ENCODE data around the gene EEPD1.

DNA sequence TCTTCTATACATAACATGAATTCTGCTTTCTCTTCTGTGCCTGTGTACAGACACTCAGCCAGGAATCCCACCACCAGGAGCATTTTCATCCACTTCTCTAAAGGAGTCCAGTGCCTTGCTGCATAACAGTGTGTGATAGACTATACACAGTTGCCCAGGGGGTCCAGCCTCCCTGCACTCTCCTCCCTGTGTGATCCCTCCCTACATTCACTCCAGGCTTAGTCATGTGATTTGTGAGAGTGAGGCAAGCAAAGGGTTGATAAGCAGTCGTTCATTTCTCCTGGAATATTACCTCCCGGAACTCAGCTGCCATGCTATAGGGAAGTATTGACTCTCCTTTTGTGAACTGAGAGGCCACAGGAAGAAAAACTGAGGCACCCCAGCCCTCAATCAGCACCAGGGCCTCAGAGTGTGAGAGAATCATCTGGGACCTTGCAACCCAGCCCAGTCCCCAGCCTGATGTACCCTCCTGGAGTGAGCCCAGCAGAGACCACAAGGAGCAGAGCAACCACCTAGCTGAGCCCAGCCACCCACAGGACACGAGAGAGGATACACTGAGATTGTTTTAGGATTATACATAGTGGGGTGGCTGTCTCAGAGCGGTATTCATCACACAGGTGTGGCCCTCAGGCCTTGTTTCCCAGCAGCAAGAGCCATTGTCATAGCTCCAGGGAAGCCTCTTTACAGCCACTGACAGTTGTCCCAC, 45.0 kb upstream of the EEPD1 start:
- TF ChIP-seq EZH2 (IDR thresholded peaks at IDR 0.05; ENCODE audit: insufficient read depth, low read length), result no peak
- TF ChIP-seq, protein P1, sequence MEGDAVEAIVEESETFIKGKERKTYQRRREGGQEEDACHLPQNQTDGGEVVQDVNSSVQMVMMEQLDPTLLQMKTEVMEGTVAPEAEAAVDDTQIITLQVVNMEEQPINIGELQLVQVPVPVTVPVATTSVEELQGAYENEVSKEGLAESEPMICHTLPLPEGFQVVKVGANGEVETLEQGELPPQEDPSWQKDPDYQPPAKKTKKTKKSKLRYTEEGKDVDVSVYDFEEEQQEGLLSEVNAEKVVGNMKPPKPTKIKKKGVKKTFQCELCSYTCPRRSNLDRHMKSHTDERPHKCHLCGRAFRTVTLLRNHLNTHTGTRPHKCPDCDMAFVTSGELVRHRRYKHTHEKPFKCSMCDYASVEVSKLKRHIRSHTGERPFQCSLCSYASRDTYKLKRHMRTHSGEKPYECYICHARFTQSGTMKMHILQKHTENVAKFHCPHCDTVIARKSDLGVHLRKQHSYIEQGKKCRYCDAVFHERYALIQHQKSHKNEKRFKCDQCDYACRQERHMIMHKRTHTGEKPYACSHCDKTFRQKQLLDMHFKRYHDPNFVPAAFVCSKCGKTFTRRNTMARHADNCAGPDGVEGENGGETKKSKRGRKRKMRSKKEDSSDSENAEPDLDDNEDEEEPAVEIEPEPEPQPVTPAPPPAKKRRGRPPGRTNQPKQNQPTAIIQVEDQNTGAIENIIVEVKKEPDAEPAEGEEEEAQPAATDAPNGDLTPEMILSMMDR (IDR thresholded peaks at IDR 0.05; ENCODE audit: insufficient read depth, low read depth, low read length), result no peak

All from astrocyte (in vitro differentiated cells and primary cell).